Activated CD4-positive, alpha-beta T cell treated with anti-CD3 and anti-CD28 coated beads, Interleukin-2, amount 50 U/mL, for 1 hour (primary cell): Measurements from ENCODE around the gene NRARP.

ENCODE experiments used
- DNase-seq: peaks from one replicate; pipeline ENCODE4 v3.0.0-alpha.2; 2020

Gene NRARP

DNA sequence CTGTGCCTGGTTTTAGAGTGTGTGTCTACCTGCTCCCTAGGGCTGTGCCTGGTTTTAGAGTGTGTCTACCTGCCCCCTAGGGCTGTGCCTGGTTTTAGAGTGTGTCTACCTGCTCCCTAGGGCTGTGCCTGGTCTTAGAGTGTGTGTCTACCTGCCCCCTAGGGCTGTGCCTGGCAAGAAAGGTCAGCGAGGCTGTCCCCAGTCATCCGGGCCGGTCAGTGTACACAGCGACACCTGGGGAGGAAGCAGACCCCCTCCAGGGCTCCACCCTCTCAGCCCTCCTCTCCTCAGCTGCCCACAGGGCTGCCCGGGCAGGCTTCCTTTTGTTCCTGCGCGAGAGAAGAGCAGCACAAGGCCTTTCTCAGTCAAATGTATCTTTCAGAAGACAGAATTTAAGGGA, 4.1 kb downstream of the NRARP start:
- DNase-seq: no peak

DNA sequence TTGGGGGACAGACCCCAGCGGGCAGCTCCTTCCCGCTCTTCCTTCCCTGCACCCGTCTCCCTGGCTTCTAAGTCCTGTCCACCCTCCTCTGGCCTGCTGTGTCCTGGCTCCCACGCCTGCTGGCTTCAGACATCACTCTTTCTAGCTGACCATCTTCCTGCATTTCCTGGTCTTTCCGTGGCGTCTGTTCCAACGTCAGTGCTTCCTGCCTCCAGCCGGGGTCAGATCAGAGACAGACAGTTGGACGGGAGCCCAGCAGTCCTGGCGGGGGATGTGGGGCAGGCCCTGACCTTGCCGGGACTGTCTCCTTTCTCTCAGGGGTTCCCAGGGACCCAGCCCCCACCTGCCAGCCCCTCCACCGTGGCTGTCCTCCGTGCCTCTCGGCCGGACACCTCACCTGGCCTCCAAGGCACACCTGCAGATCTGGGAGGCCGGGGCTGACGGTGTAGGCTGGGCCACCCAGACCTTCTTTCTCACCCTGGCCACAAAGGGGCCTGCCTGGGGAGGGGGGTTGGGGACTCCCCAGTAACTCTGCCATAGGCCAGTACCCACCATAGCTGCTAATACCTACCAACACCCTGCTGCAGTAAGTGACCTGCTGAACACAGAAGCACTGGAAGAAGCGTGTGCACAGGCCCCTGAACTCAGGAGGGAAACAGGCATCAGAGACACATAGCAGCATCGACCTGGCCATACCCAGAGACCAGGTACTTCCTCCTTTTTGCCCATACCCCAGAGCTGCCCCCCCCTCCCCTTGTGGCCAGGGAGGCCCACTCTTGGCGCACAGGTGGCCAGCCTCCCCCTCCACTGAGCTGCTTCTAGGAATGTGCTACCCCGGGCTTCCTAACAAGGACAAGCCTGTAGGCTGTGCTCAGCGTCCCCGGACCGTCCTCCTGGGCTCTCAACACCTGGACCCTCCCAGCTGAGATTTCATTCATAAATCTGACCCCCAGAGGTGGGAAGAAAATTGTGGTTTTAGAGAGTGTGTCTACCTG, 5.1 kb downstream of the NRARP start:
- no peak for DNase-seq

DNA sequence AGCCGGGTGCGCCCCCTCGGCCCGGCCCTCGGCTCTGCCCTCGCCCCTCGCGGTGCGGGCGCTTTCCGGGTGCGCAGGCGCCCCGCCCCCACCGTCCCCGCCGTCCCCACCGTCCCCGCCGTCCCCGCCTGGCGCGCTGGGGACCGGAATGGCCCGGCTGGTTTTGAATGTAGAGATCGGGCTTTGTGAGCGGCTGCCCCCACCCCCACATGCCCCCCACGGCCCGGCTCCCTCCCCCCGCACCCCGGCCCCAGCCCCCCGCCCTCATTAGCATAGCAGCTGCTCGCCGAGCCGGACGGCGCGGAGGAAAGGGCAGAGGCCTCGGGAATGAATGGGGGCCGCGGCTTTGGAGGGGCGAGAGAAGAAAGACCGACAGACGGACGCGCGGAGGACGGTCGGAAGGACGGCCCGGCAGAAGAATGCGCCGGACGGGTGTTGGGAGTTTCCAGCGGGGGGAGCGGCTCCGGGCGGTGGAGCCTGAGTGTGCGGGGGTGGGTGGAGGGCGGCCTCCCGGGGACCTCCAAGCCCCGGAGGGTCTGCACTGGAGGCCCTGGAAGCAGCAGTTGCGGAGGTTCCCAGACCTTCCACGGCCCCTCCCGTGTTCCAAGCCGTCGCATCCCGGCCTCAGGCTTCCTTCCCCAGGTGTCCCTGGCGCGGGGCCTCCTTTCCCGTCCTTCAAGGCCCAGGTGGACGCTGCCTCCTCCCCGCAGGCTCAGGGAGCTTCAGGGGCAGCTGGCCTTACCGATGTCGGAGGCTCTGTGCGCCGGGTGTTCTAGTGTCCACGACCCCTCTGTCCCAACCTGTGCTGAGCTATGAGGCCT, 6.0 kb downstream of the NRARP start:
- DNase-seq: no peak

DNA sequence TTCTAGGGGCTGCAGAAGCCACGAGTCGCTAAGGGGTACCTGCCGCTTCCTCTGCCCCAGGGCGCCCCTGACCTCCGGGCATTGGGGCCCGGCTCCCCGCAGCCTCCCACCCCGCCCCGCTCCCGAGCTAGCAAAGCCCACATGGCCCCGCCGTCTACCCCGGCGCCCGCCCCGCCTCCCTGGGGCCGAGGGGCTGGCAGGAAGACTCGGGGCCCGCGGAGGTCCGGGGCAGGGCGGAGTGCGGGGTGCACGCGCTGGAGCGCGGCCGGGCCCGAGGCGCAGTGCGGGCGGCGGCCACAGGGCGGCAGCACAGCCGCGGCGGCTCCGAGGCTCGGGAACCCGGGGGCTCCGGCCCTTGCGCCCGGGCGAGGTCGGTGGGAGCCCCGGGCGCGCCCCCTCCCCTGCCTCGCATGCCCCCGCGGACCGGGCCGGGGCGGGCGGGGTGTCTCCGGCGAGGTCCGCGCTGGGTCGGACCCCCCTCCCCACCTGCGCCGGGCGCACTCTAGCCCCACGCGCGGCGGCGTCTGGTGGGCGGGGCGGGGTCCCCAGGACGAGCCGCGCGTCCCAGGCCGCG, 6.7 kb downstream of the NRARP start:
- DNase-seq: peak; percentile 36

DNA sequence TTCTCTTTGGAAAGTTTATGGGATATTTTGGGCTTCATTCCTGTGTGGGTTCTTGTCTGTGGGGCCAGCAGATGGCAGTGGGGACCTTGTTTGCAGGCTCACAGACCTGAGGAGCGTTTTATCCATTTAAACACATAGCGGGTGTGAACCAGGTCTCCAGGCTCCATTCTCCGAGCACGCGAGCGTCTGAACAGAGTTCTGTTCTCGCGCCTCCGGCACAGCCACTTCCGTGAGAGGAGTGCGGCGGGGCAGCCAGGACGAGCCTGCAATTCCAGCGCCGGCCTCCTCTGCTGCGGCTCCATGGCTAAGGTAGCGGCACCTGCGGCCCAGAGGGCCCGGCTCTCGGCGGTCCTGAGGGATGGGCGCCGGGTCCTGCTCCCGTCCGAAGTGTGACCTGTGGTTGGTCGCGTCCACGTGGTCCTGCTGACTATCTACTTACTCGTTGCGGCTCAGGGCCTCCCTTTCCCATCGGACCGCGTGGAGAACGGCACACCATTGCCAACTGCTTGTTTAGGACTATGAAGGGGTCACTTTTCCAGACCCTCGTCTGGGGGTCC, 7.3 kb downstream of the NRARP start:
- no peak for DNase-seq

DNA sequence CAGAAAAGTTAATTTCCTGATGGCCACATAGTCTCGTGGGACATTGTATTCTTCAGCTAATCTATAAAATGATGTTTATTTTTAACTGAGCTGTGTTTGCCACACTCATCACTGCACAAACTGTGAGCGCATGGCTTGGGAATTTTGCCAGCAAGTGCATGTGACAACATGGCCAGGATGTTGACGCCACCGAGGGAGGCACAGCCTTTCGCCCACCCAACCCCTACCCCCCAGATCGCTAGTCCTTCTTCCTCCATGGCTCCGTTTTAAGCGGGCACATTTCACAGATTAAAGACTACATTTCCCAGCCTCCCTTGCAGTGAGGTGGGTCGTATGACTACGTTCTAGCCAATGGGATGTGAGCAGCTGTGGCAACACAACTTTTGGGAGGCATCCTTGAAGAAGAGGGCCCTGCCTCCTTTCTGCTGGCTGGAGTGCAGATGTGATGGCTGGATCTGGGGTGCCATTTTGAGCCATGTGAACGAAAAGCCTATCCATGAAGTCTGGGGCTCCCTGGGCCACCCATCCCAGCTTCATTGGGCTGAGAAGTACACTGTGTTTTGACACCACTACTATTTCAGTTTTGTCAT, 7.9 kb downstream of the NRARP start:
- no peak for DNase-seq

DNA sequence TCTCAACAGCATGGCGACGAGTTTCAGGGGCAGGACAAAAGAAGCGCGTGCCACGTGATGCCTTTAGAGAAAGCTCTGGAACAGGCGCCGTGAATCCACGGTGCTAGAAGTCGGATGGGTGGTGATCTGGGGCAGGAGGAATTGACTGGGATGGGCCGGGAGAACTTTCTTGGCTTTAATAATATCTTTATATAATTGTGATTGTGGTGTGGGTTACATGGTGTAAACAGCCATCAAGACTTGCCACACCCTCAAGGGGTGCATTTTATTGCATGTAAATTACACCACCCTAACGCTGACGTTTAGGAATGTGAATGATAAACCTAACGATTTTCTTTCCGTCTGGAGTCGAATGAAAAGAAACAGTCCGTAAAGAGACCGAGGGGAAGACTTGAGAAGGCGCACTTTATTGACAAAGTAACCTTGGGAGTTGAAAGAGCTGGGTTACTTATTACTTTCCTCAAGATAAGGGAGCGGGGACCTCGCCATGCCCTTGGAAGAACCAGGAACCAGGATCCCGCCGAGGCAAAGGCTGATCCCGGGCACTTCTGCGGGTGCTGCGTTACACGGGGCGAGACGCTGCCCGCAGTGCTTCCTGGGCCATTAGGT, 8.5 kb downstream of the NRARP start:
- no peak for DNase-seq

DNA sequence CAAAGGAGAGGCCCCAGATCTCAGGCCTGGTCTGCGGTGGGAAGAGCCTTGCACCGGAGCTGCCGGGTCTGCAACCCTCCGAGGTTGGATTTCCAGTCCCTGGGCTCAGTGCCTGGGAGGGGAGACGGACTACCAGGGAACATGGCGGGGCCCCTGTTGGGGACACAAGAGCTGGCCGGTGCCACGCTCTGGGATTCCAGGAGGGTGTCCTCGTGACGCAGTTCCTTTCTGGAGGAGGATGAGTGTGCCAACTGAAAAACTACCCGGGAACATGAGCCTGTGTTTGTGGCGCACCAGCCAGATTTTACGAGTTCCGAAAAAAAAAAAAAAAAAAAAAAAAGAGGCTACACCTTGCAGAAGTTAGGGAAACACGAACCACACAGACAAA, 9.0 kb downstream of the NRARP start:
- DNase-seq: no peak

DNA sequence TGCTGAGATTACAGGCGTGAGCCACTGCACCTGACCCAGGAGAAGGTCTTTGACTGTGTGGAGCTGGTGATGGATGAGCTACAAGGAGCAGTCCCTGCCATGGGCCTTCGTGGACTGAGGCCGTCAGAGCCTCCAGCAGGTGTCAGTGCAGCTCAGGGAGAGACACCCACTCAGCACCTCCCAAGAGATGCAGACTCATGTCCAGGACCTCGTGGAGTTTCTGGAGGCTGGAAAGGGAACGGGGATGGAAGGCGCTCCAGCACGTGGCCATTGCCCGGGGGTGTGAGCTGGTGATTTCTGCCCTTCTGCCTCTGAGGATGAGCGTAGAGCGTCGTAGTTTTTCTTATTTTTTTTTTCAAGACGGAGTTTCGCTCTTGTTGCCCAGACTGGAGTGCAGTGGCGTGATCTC, 15.1 kb downstream of the NRARP start:
- DNase-seq: no peak

DNA sequence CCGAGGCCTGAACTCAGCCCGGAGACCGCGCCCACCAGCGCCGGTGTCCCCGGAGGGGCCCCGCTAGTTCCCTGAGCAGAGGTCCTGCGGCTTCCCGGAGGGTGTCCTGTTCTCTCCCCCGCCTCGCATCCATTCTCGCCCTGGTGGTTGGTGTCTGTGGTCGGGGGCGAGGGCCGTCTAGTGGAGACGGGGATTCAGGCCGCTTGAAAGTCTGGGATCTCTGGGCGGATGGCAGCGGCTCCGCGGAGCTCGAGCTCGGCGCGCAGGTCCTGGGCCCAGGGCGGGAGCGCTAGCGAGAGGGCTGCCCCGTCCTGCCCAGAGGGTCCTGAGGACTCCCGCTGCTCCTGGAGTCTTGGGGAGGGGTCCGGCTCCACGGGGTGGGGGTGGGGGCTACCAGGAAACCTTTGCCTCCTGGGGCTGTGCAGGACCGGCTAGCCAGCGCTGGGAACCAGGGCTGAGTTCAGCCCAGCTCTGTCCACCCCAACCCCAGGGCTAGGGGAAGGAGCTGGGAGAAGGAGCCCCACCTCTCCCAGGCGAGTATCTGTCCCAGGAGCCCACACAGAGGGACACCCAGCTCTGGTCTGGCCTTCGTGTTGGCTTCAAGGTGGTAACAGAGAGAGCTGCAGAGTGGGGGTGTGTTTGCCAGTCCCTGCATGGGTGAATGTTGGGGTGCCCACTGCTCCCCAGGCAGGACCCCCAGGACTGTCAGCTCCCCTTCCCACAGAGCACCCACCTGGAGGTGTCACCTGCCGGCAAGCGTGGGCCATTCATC, 20.5 kb downstream of the NRARP start:
- DNase-seq: no peak

DNA sequence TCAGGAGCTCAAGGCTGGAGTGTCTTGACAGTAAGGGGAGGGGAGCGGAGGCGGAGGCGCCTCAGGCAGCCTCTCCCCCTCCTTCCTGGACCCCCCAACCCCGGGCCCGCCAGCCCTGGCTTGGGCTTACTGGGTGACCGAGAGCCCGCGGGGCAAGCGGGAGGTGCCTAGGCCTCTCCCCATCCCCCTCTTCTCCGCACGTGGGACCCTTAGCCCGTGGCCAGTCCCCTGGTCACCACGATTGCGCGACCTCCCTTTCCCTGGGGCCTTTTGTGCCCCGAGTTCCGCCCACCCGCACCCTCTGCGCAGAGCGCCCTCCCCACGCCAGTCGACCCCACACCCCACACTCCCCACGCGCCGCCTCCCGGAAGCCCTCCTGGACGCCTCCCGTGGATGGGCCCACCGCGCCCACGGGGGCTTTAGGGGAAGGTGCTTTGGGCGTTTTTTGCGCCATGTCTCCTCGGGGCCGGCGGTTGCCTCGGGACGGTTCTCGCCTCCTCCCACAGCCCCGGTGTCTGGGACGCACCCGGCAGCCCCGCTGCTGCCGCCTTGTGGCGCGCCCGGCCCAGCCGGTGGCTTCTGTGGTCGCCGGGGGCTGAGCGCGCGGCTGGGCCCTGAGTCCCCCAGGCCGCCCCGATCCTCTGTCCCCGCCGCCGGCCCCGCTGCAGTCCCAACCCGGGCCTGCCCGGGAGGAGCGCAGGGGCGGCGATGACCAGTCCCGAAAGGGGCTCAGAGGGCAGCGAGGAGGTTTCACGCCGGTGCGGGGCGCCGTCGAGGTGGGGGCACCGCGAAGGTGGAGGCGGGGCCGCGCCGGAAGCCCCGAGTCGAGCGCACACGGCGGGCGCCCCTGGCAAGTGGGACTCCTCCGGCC, 21.4 kb downstream of the NRARP start:
- no peak for DNase-seq

DNA sequence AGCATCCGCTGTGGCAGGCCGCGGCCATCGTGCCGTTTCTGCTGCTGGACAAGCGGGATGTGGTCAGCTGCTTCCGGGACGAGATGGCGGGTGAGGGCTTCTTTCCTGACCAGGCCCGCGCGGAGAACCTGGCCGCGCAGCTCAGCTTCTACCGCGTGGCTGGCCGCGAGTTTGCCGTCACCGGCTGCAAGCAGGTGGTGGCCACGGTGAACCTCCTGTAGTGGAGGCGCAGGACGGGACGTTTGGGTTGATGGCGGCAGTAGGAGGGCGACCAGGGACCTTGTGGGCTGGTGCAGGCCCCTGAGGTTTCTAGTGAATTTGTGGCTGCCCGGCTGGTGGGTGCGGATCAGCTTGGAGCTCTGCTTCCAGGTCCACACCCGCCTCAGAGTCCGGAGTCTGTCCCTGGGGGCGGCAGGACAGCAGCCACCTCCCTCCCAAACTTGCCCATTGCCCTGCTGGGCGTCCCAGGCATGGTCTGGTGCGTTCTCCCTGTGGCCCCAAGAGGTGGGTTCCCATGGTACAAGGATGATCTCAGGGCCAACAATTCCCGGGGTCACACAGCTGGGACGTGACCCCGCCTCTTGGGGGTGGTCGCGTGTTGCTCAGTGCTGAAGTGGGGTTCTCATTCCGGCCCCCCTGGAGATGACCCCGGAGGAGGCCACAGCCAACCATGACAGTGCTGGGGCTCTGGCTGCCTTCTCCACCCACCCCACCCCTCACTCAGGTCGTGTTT, 22.2 kb downstream of the NRARP start:
- no peak for DNase-seq

DNA sequence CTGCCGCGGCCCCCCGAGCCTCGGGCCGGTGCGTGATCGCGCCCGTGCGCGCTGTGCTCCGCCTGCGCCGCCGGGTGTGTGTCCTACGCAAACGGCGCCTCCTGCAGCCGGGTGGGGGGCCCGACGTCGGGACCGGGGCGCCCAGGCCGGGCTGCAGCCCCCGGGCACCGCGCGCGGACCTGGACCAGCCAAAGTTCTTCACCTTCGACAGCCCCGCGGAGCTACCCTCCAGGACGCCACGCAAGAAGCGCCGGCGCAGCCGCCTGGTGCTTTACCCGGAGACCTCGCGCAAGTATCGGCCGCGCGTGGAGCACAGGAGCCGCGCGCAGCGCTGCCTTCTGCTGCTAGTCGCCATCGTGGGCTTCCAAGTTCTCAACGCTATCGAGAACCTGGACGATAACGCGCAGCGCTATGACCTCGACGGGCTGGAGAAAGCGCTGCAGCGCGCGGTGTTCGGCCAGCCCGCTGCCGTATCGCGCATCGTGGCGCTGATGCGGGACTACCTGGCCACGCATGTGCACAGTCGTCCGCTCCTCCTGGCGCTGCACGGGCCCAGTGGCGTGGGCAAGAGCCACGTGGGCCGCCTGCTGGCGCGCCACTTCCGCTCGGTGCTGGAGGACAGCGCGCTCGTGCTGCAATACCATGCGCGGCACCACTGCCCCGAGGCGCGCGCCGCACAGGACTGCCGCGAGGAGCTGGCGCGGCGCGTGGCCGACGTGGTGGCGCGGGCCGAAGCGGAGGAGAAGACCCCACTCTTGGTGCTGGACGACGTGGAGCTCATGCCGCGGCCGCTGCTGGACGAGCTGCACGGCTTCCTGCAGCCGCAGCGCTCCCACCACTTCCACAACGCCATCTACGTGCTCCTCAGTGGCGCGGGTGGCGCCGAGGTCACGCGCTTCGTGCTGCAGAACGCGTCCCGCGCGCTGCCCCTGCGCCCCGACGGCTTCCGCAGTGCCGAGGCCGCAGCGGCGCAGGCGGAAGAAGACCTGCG, 23.1 kb downstream of the NRARP start:
- DNase-seq: no peak

DNA sequence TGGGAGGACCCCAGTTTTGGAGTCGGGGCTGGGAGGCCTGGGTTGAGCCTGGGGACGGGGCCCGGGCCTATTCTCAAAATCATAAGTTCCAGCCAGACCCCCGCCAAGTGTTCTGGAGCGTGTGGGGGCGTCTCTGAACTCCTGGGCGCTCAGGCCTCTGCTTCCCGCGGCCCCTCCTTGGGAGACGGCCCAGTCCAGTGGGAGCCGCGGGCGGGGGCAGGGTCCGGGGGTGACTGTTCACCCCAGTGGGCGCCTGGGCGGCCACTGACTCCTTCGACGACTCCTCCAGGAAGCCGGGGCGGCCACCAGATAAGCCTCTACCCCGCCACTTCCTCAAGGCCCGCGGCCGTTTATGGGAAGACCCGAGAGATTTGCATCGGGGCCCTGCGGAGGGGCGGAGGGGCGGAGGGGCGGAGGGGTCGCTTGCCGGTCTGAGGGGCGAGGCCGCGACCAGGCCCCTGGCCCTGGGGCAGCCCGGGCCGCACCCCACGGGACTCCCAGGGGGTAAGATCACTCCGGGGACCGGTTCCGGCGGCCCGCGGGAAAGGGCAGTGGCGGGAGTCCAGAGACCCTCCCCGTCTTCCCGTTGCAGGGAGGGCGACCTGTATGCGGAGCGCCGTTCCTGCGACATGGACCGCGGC, 23.9 kb downstream of the NRARP start:
- no peak for DNase-seq

DNA sequence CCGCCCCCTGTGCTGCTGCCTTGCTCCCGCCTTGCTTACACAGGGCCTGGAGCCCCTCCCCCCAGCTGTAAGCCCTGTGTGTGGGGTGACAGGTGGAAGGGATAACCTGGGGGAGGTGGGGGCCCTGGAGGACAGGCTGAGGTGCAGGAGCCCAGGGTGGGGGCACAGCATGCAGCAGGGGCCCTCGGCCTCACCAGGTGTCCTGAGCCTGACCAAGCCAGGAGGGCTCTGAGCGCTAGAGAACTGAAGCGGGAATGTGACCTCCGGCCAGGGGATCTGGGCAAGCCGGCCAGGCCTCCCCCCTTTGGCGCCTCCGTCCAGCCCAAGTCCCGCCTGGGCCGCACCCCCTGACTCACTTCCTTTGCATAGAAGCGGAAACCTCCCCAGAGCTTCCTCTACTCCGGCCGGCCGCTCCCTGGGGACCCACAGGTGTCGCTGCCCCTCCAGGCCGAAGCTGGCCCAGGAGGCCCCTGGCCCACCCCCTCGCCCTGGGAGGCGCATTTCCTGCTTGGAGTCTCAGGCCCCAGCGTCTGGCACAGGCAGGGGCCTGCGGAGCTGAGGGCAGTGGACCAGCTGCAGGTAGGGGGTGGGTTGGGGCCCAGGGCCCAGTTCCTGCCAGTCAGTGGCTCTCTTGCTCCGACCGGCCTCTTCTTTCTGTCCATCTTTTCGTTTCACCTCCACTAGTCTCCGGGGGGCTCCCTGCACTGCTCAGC, 24.6 kb downstream of the NRARP start, which contains the start of gene TOR4A:
Gene TOR4A (plus strand): TSS at position 398 of the 713 bp plus-strand sequence. CDS start 964 bp downstream, outside the sequence.
- DNase-seq: no peak

DNA sequence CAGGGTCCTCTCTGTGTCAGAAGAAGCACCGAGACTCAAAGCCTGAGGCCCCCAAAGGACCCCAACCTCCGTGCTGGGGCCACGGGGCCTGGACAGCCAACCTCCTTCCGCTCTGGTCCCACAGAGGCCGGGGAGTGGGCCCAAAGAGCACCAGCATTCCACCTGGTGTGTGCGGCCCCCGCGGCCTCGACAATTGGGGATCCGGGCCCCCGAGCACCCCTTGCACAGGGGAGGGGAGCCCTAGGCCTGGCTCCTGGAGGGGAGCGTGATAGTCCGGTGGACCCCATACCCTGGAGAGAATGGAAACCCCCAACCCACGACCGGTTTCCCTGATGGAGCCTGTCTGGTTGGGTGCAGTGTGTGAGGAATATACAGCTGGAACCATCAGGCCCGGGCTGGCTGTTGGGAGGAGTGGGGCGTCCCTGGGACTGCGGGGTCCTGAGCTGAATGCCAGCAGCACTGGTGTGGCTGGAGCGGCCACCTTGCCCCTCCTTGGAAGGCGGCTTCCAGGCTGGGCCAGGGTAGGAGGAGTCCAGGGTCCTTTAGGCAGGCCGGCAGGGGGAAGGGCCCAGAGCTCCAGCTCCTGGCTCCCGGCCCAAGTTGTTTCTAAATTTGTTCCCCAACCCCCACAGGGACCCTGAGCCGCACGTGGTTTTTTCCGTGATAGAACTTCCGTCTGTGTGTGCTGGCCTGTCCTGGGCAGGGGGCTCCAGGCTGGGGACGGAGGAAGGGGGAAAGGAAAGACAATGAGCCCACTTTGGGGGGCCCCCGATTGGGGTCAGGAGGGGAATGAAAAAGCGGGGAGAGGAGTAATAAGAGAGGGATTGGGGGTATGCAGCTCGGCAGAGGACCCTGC, 25.4 kb downstream of the NRARP start:
- no peak for DNase-seq
